Activated T-cell treated with anti-CD3 and anti-CD28 coated beads, Interleukin-2, amount 50 U/mL, for 1 hour (primary cell): ENCODE measurements around the gene RBM20.

ENCODE experiments used
- DNase-seq: peaks from one replicate; pipeline ENCODE4 v3.0.0-alpha.2; 2020

The RBM20 gene

DNA sequence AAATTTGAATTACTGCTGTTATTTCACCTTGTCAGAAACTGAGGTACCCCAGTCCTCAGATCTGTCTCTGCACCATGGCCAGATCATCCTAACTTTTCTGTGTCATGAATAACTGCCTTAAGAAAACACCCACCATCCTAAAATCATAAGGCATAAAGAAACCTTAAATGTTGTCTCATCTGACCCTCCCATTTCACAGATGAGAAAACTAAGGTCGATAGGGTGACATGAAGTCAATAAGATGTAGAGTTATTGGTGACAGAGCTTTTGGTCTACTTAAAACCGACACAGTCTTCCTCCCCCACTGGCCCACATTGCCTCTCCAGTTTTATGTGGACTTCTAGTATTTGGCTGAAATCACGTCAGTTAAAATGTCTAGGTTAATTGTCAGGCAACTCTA is 126.1 kb downstream of the RBM20 start:
- no peak for DNase-seq

DNA sequence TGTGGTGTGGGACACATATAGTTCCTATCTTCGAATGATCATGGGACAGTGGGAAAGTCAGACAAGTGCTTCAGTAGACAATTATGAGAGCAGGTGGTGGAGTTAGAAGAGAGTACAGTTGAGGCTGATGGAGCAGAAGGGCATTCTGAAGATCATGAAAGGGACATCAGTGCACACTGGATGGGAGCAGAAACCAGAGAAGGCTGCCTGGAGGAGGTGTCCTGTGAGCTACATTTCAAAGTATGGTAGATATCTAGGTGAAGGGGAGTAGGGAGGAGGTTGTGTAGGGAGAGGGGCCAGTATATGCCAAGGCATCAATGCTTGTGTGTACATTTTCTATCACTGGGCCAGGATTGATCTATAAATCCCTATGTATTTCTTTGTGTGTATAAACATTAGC is 127.3 kb downstream of the RBM20 start:
- no peak for DNase-seq

DNA sequence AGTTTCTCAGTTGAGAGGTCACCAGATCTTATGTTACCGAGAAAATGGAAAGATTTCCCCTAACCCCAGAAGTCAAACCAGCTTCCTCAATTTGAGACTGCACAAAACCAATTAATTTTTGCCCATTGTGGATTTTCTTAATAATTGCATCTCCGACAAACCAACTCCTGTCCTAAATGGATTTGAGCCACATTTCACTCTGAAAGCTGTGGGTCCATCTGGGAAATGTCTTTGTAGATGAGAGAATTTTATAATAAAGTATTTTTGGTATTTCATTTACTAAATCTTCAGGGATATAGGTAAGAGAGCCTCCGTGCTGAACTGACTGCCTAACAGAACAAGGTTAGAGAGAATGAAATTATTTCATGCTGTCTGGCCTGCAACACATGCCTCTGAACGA is 127.9 kb downstream of the RBM20 start:
- no peak for DNase-seq

- DNase-seq = no peak
These were observed 128.4 kb downstream of the RBM20 start for GRCh38 chr10:110772454-110773025.

DNA sequence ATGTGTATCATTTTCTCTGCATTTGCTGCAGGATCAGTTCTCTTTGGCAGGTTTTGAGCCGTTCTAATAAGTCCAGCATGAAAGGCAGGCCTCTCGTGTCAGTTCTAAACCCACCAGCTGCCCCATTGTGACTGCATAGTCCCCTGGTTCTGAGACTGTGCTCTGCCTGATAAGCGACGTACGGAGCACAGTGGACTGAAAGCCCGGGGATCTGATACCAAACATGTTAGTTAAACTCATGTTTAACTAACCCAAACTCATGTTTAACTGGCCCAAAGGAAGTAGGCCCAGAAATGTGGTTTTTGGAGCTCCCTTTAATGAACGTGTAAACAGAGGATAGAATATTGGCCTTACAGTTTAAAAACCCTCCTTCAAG is 129.5 kb downstream of the RBM20 start:
- DNase-seq = no peak

- no peak for DNase-seq
These were observed 130.2 kb downstream of the RBM20 start for GRCh38 chr10:110774069-110775019.

DNA sequence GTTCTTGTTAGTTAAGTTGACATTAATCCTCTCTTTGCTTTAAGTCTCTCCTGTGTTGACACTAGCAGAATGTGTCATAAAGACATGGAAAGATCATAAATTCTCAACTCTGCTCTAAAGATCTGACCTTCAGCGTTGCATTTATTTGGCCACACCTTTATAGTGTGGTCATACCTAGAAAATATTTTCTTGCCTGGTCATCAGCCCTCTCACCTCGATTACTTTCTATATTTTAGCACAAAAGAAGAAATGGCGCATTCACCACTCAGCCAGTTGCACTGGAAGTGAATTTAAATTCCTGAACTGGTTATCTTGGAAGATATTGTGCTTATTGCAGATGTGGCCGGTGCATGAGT is 130.9 kb downstream of the RBM20 start:
- DNase-seq = no peak

DNA sequence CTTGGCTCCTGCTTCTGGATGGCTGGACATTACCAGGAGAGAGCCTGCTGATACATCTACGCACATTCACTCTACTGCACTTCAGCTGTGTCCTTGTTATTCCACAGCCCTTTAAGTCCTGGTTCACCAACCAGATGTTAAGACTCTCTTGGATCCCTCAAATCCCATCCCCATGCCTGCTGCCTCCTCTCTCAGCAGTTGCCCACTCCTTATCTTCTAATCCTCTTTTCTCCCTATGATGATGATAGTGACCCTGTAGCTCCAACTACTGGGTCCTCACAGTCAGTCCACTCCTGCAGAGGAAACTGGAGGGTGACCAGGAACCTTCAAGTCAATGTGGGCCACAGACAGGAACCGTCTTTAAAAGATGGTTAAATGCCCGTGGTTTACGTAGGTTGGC is 131.3 kb downstream of the RBM20 start:
- no peak for DNase-seq

GRCh38 chr10:110777017-110777416 is 132.9 kb downstream of the RBM20 start:
- no peak for DNase-seq

GRCh38 chr10:110777661-110778060 is 133.5 kb downstream of the RBM20 start:
- no peak for DNase-seq

DNA sequence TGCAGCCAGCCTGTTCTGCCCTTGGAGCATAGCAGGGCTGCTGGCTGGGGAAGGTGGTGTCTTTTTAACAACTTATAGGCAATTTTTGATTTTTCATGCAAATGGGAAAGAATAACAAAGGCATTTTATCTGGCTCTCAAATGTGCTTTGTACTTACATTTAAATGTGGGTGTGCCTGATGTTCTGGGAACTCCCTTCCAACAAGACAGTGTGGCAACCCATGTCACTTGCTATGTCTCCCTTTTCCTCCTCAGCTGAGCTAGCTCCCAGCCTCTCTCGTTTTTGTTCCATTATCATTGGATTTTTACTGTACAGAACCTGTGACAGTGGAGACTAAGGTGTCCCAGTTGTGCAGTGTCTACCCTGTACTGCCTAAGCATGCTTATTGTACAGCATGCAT is 134.1 kb downstream of the RBM20 start:
- DNase-seq = no peak

- DNase-seq = no peak
These were observed 135.4 kb downstream of the RBM20 start for GRCh38 chr10:110779489-110779888.

DNA sequence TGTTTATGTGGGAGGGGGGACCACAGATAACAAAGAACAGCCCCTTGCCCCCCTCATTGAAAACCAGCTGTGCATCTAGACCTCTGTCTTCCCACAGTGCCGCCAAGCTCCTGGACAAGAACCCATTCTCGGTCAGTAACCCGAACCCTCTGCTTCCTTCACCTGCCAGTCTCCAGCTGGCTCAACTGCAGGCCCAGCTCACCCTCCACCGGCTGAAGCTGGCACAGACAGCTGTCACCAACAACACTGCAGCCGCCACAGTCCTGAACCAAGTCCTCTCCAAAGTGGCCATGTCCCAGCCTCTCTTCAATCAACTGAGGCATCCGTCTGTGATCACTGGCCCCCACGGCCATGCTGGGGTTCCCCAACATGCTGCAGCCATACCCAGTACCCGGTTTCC is 136.6 kb downstream of the RBM20 start:
- DNase-seq = no peak

DNA sequence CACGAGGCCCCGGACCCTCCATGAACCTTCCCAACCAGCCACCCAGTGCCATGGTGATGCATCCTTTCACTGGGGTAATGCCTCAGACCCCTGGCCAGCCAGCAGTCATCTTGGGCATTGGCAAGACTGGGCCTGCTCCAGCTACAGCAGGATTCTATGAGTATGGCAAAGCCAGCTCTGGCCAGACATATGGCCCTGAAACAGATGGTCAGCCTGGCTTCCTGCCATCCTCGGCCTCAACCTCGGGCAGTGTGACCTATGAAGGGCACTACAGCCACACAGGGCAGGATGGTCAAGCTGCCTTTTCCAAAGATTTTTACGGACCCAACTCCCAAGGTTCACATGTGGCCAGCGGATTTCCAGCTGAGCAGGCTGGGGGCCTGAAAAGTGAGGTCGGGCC is 137.0 kb downstream of the RBM20 start:
- DNase-seq = no peak

DNA sequence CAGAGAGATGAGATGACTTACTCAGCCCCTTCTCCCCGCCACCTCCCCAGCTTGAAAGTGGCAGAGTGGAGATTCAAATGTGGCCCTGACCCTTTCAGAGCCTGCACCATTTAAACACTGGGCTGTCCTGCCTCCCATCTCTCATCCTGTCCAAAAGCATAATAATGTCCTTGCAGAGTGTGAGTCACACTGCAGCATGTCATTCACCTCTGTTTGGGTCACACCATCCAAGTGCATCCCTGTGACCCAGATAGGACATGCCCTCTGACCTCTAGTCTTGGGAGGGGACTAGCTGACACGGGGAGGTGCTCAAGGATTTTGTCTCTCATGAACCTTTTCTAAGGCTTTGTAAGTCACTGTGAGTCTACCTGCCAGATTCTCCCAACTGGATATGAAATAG is 138.5 kb downstream of the RBM20 start:
- no peak for DNase-seq

DNA sequence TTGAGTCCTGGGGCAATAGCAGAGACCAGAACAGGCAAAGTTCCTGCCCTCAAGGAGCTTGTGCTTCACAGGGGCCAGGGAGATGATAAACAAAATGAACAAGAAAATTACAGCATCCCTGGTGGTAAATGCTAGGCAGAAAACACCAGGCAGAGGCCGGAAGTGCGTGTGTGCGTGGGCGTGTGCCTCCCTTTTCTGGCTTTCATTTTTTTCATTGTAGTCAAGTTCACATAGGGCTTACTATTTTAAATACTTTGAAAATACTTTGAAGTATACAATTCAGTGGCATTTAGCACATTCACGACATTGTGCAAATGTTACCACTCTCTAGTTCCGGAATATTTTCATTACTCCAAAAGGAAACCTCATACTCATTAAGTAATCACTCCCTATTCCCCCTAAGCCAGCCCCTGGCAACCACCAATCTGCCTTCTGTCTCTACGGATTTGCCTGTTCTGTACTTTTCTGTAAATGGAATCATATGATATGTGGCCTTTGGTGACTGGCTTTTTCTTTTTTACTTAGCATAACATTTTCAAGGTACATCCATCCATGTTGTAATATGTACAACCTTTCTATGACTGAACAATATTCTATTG is 139.5 kb downstream of the RBM20 start:
- DNase-seq = peak; percentile 78

GRCh38 chr10:110784198-110784597 is 140.1 kb downstream of the RBM20 start:
- no peak for DNase-seq

DNA sequence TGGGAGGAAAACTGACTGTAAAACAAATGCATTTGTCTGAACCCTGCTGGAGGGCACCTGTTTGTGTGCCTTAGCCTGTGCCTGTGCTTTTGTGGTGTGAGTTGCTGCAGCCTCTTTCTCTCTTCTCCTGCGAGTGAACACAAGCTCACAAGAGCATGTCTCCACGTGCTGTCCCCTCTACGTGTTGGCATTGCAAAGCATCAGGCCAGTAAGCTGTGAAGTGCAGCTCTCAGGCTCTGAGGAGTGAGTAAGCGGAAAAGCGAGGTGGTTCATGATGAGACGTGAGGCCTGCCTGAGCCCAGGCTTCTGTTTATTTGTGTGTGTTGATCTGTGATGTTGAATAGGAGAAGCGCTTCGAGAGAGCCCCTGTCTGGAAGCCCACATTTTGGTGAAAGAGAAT is 142.0 kb downstream of the RBM20 start:
- DNase-seq = no peak

- no peak for DNase-seq
These were observed 144.7 kb downstream of the RBM20 start for GRCh38 chr10:110788620-110789385.

- DNase-seq = no peak
These were observed 145.7 kb downstream of the RBM20 start for GRCh38 chr10:110789604-110790433.

GRCh38 chr10:110790913-110791506 is 146.9 kb downstream of the RBM20 start:
- no peak for DNase-seq

- DNase-seq = no peak
These were observed 147.5 kb downstream of the RBM20 start for GRCh38 chr10:110791541-110792073.
